Heart left ventricle (tissue), 16 donors: Measurements from ENCODE around the gene IHH. TPM values are rescaled to one million over a fixed set of nuclear protein-coding genes. Genes with fewer than 3 reads are reported as not detected.

Experiments used
- ATAC-seq, 4 donors: fragments of 200-7000 bp; cut with Tn5 transposase; one replicate each; pipeline ENCODE4 v1.9.1; 2020 to 2022; ENCODE audit warnings: moderate library complexity in 4 of 4, mild to moderate bottlenecking in 3 of 4, moderate number of reproducible peaks in 1 of 4
- DNase-seq, 5 donors: peaks; one replicate each; pipeline ENCODE4 v3.0.0-alpha.2; 2020
- H3K27ac ChIP-seq, 12 donors: fragments of 200-600 bp; sonication (generic) in 4 of 12; one replicate each; pipeline versions ENCODE4 v1.5.0 to v1.8.0; 2016 to 2022; ENCODE audit warnings: mild to moderate bottlenecking in 2 of 12
- H3K27me3 ChIP-seq, 9 donors: fragments of 200-600 bp; sonication (generic) in 2 of 9; one replicate each; pipeline versions ENCODE4 v1.5.1 to v1.8.0; 2016 to 2022; ENCODE audit warnings: mild to moderate bottlenecking in 3 of 9
- H3K36me3 ChIP-seq, 9 donors: fragments of 200-600 bp; sonication (generic) in 2 of 9; one replicate each; pipeline versions ENCODE4 v1.5.0 to v1.8.0; 2018 to 2022; ENCODE audit warnings: mild to moderate bottlenecking in 2 of 9
- H3K4me1 ChIP-seq, 12 donors: fragments of 200-600 bp; sonication (generic) in 4 of 12; one replicate each; pipeline versions ENCODE4 v1.5.0 to v1.8.0; 2016 to 2022; ENCODE audit warnings: mild to moderate bottlenecking in 3 of 12
- H3K4me3 ChIP-seq, 12 donors: fragments of 200-600 bp; sonication (generic) in 4 of 12; one replicate each; pipeline versions ENCODE4 v1.5.0 to v1.8.0; 2017 to 2022; ENCODE audit warnings: mild to moderate bottlenecking in 9 of 12, moderate library complexity in 4 of 12
- H3K9me3 ChIP-seq, 12 donors: fragments of 200-600 bp; sonication (generic) in 4 of 12; one replicate each; pipeline versions ENCODE4 v1.5.0 to v1.8.0; 2016 to 2022; ENCODE audit warnings: mild to moderate bottlenecking in 1 of 12
- CTCF ChIP-seq, 12 donors: fragments of 200-600 bp; sonication (generic) in 4 of 12; IDR thresholded peaks; one replicate each; pipeline versions ENCODE4 v1.5.0 to v1.8.0; 2018 to 2022; ENCODE audit warnings: antibody characterized with exemption in 12 of 12, mild to moderate bottlenecking in 5 of 12
- POLR2A ChIP-seq, 2 donors: fragments of 450-650 bp; IDR thresholded peaks; one replicate each; pipeline ENCODE4 v1.6.1; 2017; ENCODE audit warnings: antibody characterized with exemption in 2 of 2, mild to moderate bottlenecking in 2 of 2, moderate library complexity in 2 of 2
- WGBS, 4 donors: extraction: QIAGEN DNeasy Blood & Tissue Kit in 2 of 4; methylation state at CpG; one replicate each; pipeline versions ENCODE4 v1.1.5 to v1.1.7; 2013 to 2018; 5-methylcytosine and 5-hydroxymethylcytosine counted together
- intact Hi-C, 10 donors: fragments of 100-400 bp; cut with DNase I; formaldehyde crosslinking; loops; one replicate each; pipeline versions ENCODE4 v1.11.1 to v1.14.2; 2022
- microRNA counts, 2 donors: library from miRNA; unstranded; fragments of <30 nt; microRNA quantifications; one replicate each; lab custom pipeline; 2016
- microRNA-seq, 4 donors: library from miRNA; unstranded; fragments of <30 nt; microRNA quantifications; one replicate each; pipeline versions ENCODE4 to v1.2.0, GENCODE V29; 2017 to 2020
- polyA plus RNA-seq, 2 donors: library from polyadenylated mRNA; stranded (reverse); fragments of 200-250 nt; gene quantifications; one replicate each; pipeline ENCODE4 v1.2.3, GENCODE V29; 2013
- total RNA-seq, 9 donors: library from RNA; depleted of rRNA in 2 of 9; stranded (reverse); fragments of >200 nt in 2 of 9; fragmentation: NEBNext Ultra II Directional in 3 of 9; extraction: Animal tissue kit (Norgen Biotek cat#: 25700) in 3 of 9; gene quantifications; one replicate each; pipeline versions ENCODE4 v1.1.0 to v1.2.4, GENCODE V29; 2016 to 2023
- donor health status: ischemic (EF 13 %, LVEDD 7.1; RV severe dilation, severe dysfunction).
- donor health status: healthy with polysubstance abuse.
- donor health status: DM: no; HTN: yes; CAD: no.
- donor health status: DM: no; HTN: no; CAD: no.
- donor health status: ischemic (EF 25% LVEDD 6.9; RV normal size, moderate dysfunction).
- donor health status: ischemic (EF 25% LVEDD 5.7; RV mildly dilated, moderate dysfunction).
- donor health status: healthy.
- donor health status: DM: yes; HTN: yes; CAD: no.
- donor health status: ischemic (EF 35%, LVEDD 5.7; RV mildly dilated, moderate dysfunction).
- donor health status: nonischemic (EF 11% LVEDD 7.7; RV severe dilation, severe dysfunction).
- donor health status: DM: yes; HTN: yes; CAD: no.
- donor health status: PGD.
- donor health status: ischemic (EF 29% LVEDD 5.4; RV normal size, mild dysfunction).
- donor health status: nonischemic (EF 23%, LVEDD 6.1; RV moderate dilation, normal function).

The IHH gene
- total and polyA plus RNA-seq, 11 donors: not detected

GRCh38 chr2:219016721-219017120 is 44.0 kb downstream of the IHH start:
- no peaks in the 10 kb centered on the region for H3K36me3 ChIP-seq
- TF ChIP-seq POLR2A (IDR thresholded peaks at IDR 0.05): no peak
- TF ChIP-seq CTCF (IDR thresholded peaks at IDR 0.05): no peak
- DNase-seq: no peak
- no peak for ATAC-seq
- intact Hi-C loops: no loop called here
- H3K4me1 ChIP-seq: no peaks in the 10 kb centered on the region
- no peak overlapping the region for H3K4me3 ChIP-seq
- no peaks in the 10 kb centered on the region for H3K9me3 ChIP-seq
- peaks cover 0 to 34% (median 0%) of the 10 kb centered on the region in 9 donors for H3K27me3 ChIP-seq
- H3K27ac ChIP-seq: no peak overlapping the region
- WGBS, 4 donors: 85 to 93% (median 90%) methylated on average over 11 of the region's 11 CpGs

GRCh38 chr2:219010873-219011272 is 49.8 kb downstream of the IHH start:
- no peaks in the 10 kb centered on the region for H3K4me1 ChIP-seq
- ATAC-seq (no peak), DNase-seq (no peak)
- H3K27me3 ChIP-seq: peaks cover under 1 to 56% (median 15%) of the 10 kb centered on the region in 9 donors
- WGBS, 4 donors: 77 to 83% (median 82%) methylated on average over 5 of the region's 5 CpGs
- no peaks in the 10 kb centered on the region for H3K9me3 ChIP-seq
- H3K27ac ChIP-seq: no peak overlapping the region
- H3K36me3 ChIP-seq: no peaks in the 10 kb centered on the region
- no peak overlapping the region for H3K4me3 ChIP-seq
- intact Hi-C loops: no loop called here
- TF ChIP-seq POLR2A (IDR thresholded peaks at IDR 0.05): no peak

- TF ChIP-seq POLR2A (IDR thresholded peaks at IDR 0.05): no peak
- peak in 5 of 12 donors; percentile 7 to 16 (median 13) for TF ChIP-seq CTCF (IDR thresholded peaks at IDR 0.05)
- Histone ChIP-seq H3K4me1 (no peaks in the 10 kb centered on the region), H3K27ac (no peak overlapping the region), H3K4me3 (no peak overlapping the region), H3K36me3 (no peaks in the 10 kb centered on the region), H3K27me3 (peaks cover 7 to 62% (median 16%) of the 10 kb centered on the region in 9 donors), H3K9me3 (no peaks in the 10 kb centered on the region)
- DNase-seq: peak in 1 of 5 donors; percentile 19
- peak in 1 of 4 donors; percentile 38 for ATAC-seq
- intact Hi-C loops: no loop called here
- 37 to 49% (median 42%) methylated on average over 4 to 6 of the region's 6 CpGs for WGBS, 4 donors
Observed at GRCh38 chr2:219010162-219010756, 50.5 kb downstream of the IHH start.

- intact Hi-C loops: no loop called here
- Histone ChIP-seq H3K27ac (no peak overlapping the region), H3K4me3 (no peak overlapping the region), H3K9me3 (no peaks in the 10 kb centered on the region), H3K4me1 (no peaks in the 10 kb centered on the region), H3K36me3 (no peaks in the 10 kb centered on the region), H3K27me3 (peaks cover 10 to 70% (median 26%) of the 10 kb centered on the region in 9 donors)
- ATAC-seq (no peak), DNase-seq (no peak)
- TF ChIP-seq POLR2A (IDR thresholded peaks at IDR 0.05): no peak
- no peak for TF ChIP-seq CTCF (IDR thresholded peaks at IDR 0.05)
- 60 to 67% (median 62%) methylated on average over 2 of the region's 2 CpGs for WGBS, 4 donors
Observed at GRCh38 chr2:219009294-219009693, 51.4 kb downstream of the IHH start.

MicroRNAs within 50 kb of the gene (microRNA counts, 767-probe panel; counts per million panel counts)
- microRNA hsa-miR-3131 (lab: Ali Mortazavi, UCI): 71.6 to 309 counts per million in 2 donors

Small RNA genes within 50 kb of the gene (microRNA-seq; reads per million reads assigned to microRNA genes)
- gene MIR3131: 0 reads per million in 4 donors

Other genes with a start within 250 kb of the IHH start
- not detected for gene PRKAG3, start 229.1 kb downstream of the IHH start, total RNA-seq
- under 1 TPM in 1 of 2 donors, not detected in 1; 0.06 TPM for gene PRKAG3, start 229.1 kb downstream of the IHH start, polyA plus RNA-seq
- gene WNT6, start 201.1 kb downstream of the IHH start, total RNA-seq: 10 to 100 TPM in 1 of 9 donors, 1 to 10 TPM in 3, under 1 TPM in 5; 0.34 to 13.1 (median 1.00) TPM
- 1 to 10 TPM in 1 of 2 donors, under 1 TPM in 1; 0.44 to 1.4 TPM for gene WNT6, start 201.1 kb downstream of the IHH start, polyA plus RNA-seq
- gene WNT10A, start 180.1 kb downstream of the IHH start, total RNA-seq: 1 to 10 TPM in 1 of 9 donors, under 1 TPM in 1, not detected in 7; 0.16 to 1.3 TPM
- gene WNT10A, start 180.1 kb downstream of the IHH start, polyA plus RNA-seq: under 1 TPM in 1 of 2 donors, not detected in 1; 0.08 TPM
- gene CDK5R2, start 101.3 kb downstream of the IHH start, total RNA-seq: not detected
- gene CDK5R2, start 101.3 kb downstream of the IHH start, polyA plus RNA-seq: not detected
- gene FEV, start 75.7 kb downstream of the IHH start, total RNA-seq: not detected
- not detected for gene FEV, start 75.7 kb downstream of the IHH start, polyA plus RNA-seq
- gene CRYBA2, start 67.5 kb downstream of the IHH start, total RNA-seq: not detected
- gene CRYBA2, start 67.5 kb downstream of the IHH start, polyA plus RNA-seq: not detected
- gene CFAP65, start 19.4 kb downstream of the IHH start, total RNA-seq: under 1 TPM in 1 of 9 donors, not detected in 8; 0.04 TPM
- not detected for gene CFAP65, start 19.4 kb downstream of the IHH start, polyA plus RNA-seq
- 10 to 100 TPM in 1 of 9 donors, 1 to 10 TPM in 8; 4.6 to 13.2 (median 8.0) TPM for gene NHEJ1, start 99.9 kb upstream of the IHH start, total RNA-seq
- 10 to 100 TPM in 1 of 2 donors, 1 to 10 TPM in 1; 3.7 to 17.0 TPM for gene NHEJ1, start 99.9 kb upstream of the IHH start, polyA plus RNA-seq
- under 1 TPM in 8 of 9 donors, not detected in 1; 0.12 to 0.92 (median 0.44) TPM for gene SLC23A3, start 109.1 kb upstream of the IHH start, total RNA-seq
- under 1 TPM; 0.17 to 0.84 TPM for gene SLC23A3, start 109.1 kb upstream of the IHH start, polyA plus RNA-seq
- 10 to 100 TPM; 40.1 to 81.8 (median 57.2) TPM for gene CNPPD1, start 116.0 kb upstream of the IHH start, total RNA-seq
- 100 to 1,000 TPM in 1 of 2 donors, 10 to 100 TPM in 1; 37.3 to 118 TPM for gene CNPPD1, start 116.0 kb upstream of the IHH start, polyA plus RNA-seq
- 10 to 100 TPM; 28.3 to 55.8 (median 38.2) TPM for gene RETREG2, start 117.4 kb upstream of the IHH start, total RNA-seq
- 10 to 100 TPM; 13.4 to 56.0 TPM for gene RETREG2, start 117.4 kb upstream of the IHH start, polyA plus RNA-seq
- gene ZFAND2B, start 145.9 kb upstream of the IHH start, total RNA-seq: 10 to 100 TPM; 13.9 to 32.3 (median 23.5) TPM
- 10 to 100 TPM; 17.6 to 35.7 TPM for gene ZFAND2B, start 145.9 kb upstream of the IHH start, polyA plus RNA-seq
- 10 to 100 TPM; 12.1 to 28.1 (median 17.9) TPM for gene ABCB6, start 158.0 kb upstream of the IHH start, total RNA-seq
- 10 to 100 TPM; 25.3 to 30.4 TPM for gene ABCB6, start 158.0 kb upstream of the IHH start, polyA plus RNA-seq
- gene ATG9A, start 168.7 kb upstream of the IHH start, total RNA-seq: 100 to 1,000 TPM in 3 of 9 donors, 10 to 100 TPM in 6; 62.8 to 147 (median 83.5) TPM
- gene ATG9A, start 168.7 kb upstream of the IHH start, polyA plus RNA-seq: 100 to 1,000 TPM in 1 of 2 donors, 10 to 100 TPM in 1; 28.3 to 133 TPM
- gene ANKZF1, start 168.9 kb upstream of the IHH start, total RNA-seq: 10 to 100 TPM; 14.0 to 36.8 (median 28.0) TPM
- 10 to 100 TPM; 15.2 to 22.5 TPM for gene ANKZF1, start 168.9 kb upstream of the IHH start, polyA plus RNA-seq
- gene GLB1L, start 184.5 kb upstream of the IHH start, total RNA-seq: 1 to 10 TPM; 1.6 to 7.9 (median 2.5) TPM
- 1 to 10 TPM; 1.3 to 1.8 TPM for gene GLB1L, start 184.5 kb upstream of the IHH start, polyA plus RNA-seq
- 10 to 100 TPM; 13.8 to 26.9 (median 19.1) TPM for gene STK16, start 184.6 kb upstream of the IHH start, total RNA-seq
- gene STK16, start 184.6 kb upstream of the IHH start, polyA plus RNA-seq: 10 to 100 TPM; 13.8 to 31.6 TPM
- not detected for gene TUBA4B, start 192.3 kb upstream of the IHH start, total RNA-seq
- gene TUBA4B, start 192.3 kb upstream of the IHH start, polyA plus RNA-seq: not detected
- gene TUBA4A, start 193.0 kb upstream of the IHH start, total RNA-seq: 100 to 1,000 TPM; 137 to 381 (median 193) TPM
- 100 to 1,000 TPM; 189 to 362 TPM for gene TUBA4A, start 193.0 kb upstream of the IHH start, polyA plus RNA-seq
- gene DNAJB2, start 218.4 kb upstream of the IHH start, total RNA-seq: 10 to 100 TPM; 61.3 to 95.4 (median 74.9) TPM
- gene DNAJB2, start 218.4 kb upstream of the IHH start, polyA plus RNA-seq: 100 to 1,000 TPM in 1 of 2 donors, 10 to 100 TPM in 1; 66.5 to 181 TPM
- gene PTPRN, start 248.5 kb upstream of the IHH start, total RNA-seq: under 1 TPM in 3 of 9 donors, not detected in 6; 0.19 to 0.93 (median 0.59) TPM
- gene PTPRN, start 248.5 kb upstream of the IHH start, polyA plus RNA-seq: under 1 TPM in 1 of 2 donors, not detected in 1; 0.12 TPM